GM12878 (cell line): Measurements from ENCODE around the gene MGARP. TPM values are rescaled to one million over a fixed set of nuclear protein-coding genes. Genes with fewer than 3 reads are reported as not detected.

ENCODE experiments used
- ATAC-seq: fragments of 200-7000 bp; cut with Tn5 transposase; 3 replicates; pipeline ENCODE4 v1.9.1; 2020; ENCODE audit warnings: mild to moderate bottlenecking, moderate library complexity
- BruUV-seq: library from RNA; stranded (reverse); fragments of 400-500 nt; replicated peaks from 2 replicates; lab custom pipeline; 2021; lab: Mats Ljungman, UMichigan
- CTCF ChIA-PET: fragments of 300-600 bp; sonication (Branson Sonifier 250); formaldehyde crosslinking; extraction: SDS; loops from one replicate; lab custom pipeline; 2021; ENCODE audit warnings: inconsistent platforms; lab: Yijun Ruan, JAX
- POLR2A ChIA-PET: fragments of 350-600 bp; formaldehyde crosslinking; extraction: SDS; loops from one replicate; lab custom pipeline; 2021; ENCODE audit warnings: inconsistent platforms; lab: Charles Lee
- RAD21 ChIA-PET: fragments of 300-600 bp; sonication (Branson Sonifier 250); formaldehyde crosslinking; loops from one replicate; lab custom pipeline; 2023; ENCODE audit warnings: antibody characterized with exemption; ENCODE audit not compliant: unreplicated experiment; lab: Charles Lee
- SMC1A ChIA-PET: fragments of 300-600 bp; sonication (Branson Sonifier 250); formaldehyde crosslinking; loops from one replicate; lab custom pipeline; 2023; ENCODE audit not compliant: unreplicated experiment, uncharacterized antibody; lab: Charles Lee
- DNase-seq: peaks from one replicate; pipeline ENCODE4 v3.0.0-alpha.2; 2011; ENCODE audit warnings: low read depth, low spot score
- FAIRE-seq: peaks from 3 replicates; lab custom pipeline; 2011; peaks lifted over from hg19 to GRCh38; lab: Jason Lieb, UNC
- H2AFZ ChIP-seq: 2 replicates; pipeline ENCODE4 v1.6.0; 2011; ENCODE audit warnings: low read depth, low read length, control low read depth; ENCODE audit not compliant: control insufficient read depth
- H3K27ac ChIP-seq: 2 replicates; pipeline ENCODE4 v1.5.1; 2011; ENCODE audit warnings: control low read depth; ENCODE audit not compliant: control insufficient read depth, insufficient read depth
- H3K27me3 ChIP-seq, 2 experiments: replicated peaks in 1 of 2; 2 replicates each; pipeline versions ENCODE4 v1.6.0 to v1.6.1; 2011; ENCODE audit warnings: low read length in 1 of 2; ENCODE audit not compliant: control insufficient read depth in 2 of 2, insufficient read depth in 2 of 2
- H3K36me3 ChIP-seq, 2 experiments: 2 replicates each; pipeline ENCODE4 v1.5.1; 2011; ENCODE audit warnings: low read length in 1 of 2; ENCODE audit not compliant: control insufficient read depth in 2 of 2, insufficient read depth in 2 of 2
- H3K4me1 ChIP-seq: 2 replicates; pipeline ENCODE4 v1.6.1; 2011; ENCODE audit warnings: mild to moderate bottlenecking, low read length, moderate library complexity, mixed read lengths; ENCODE audit not compliant: control insufficient read depth, insufficient read depth
- H3K4me2 ChIP-seq: 2 replicates; pipeline ENCODE4 v1.6.0; 2011; ENCODE audit warnings: control low read depth; ENCODE audit not compliant: control insufficient read depth, insufficient read depth
- H3K4me3 ChIP-seq: fragments of 200-600 bp; sonication (generic); 2 replicates; pipeline ENCODE4 v1.5.1; 2016
- H3K79me2 ChIP-seq: 2 replicates; pipeline ENCODE4 v1.6.0; 2011; ENCODE audit warnings: low read length; ENCODE audit not compliant: control insufficient read depth, insufficient read depth
- H3K9ac ChIP-seq: 2 replicates; pipeline ENCODE4 v1.8.0; 2011; ENCODE audit warnings: low read length, control low read depth, mixed read lengths; ENCODE audit not compliant: control insufficient read depth, insufficient read depth
- H3K9me3 ChIP-seq: replicated peaks from 3 replicates; pipeline ENCODE4 v1.5.1; 2011; ENCODE audit warnings: mild to moderate bottlenecking, low read length; ENCODE audit not compliant: control insufficient read depth, insufficient read depth
- H4K20me1 ChIP-seq: 2 replicates; pipeline ENCODE4 v1.6.0; 2011; ENCODE audit not compliant: control insufficient read depth, insufficient read depth
- BACH1 ChIP-seq: fragments of 450-650 bp; IDR thresholded peaks from 2 replicates; pipeline ENCODE4 v1.6.1; 2017; ENCODE audit warnings: mild to moderate bottlenecking, borderline replicate concordance
- BCL3 ChIP-seq: IDR thresholded peaks from 2 replicates; pipeline ENCODE4 v1.6.1; 2011; ENCODE audit warnings: borderline replicate concordance, low read depth, mild to moderate bottlenecking, moderate library complexity, low read length; ENCODE audit not compliant: insufficient read depth, poor library complexity, severe bottlenecking
- HDAC2 ChIP-seq: fragments of 200-600 bp; sonication (generic); IDR thresholded peaks from 2 replicates; pipeline ENCODE4 v1.6.1; 2017
- HDAC6 ChIP-seq: fragments of 200-600 bp; sonication (generic); IDR thresholded peaks from one replicate; pipeline ENCODE4 v1.8.0; 2017; ENCODE audit warnings: antibody characterized with exemption; ENCODE audit not compliant: unreplicated experiment
- LARP7 ChIP-seq: fragments of 450-650 bp; IDR thresholded peaks from 2 replicates; pipeline ENCODE4 v1.6.1; 2017; ENCODE audit warnings: mild to moderate bottlenecking
- NR2C1 ChIP-seq: fragments of 450-650 bp; IDR thresholded peaks from 2 replicates; pipeline ENCODE4 v1.6.1; 2017; ENCODE audit warnings: antibody characterized with exemption, mild to moderate bottlenecking, moderate library complexity
- NR2C2 ChIP-seq: IDR thresholded peaks from 2 replicates; pipeline ENCODE4 v1.6.1; 2011; ENCODE audit warnings: borderline replicate concordance, low read depth; ENCODE audit not compliant: control insufficient read depth, insufficient read length
- TAF1 ChIP-seq: IDR thresholded peaks from 2 replicates; pipeline ENCODE4 v1.6.1; 2011; ENCODE audit warnings: mild to moderate bottlenecking, low read depth, low read length, borderline replicate concordance
- TARDBP ChIP-seq: IDR thresholded peaks from 2 replicates; pipeline ENCODE4 v1.6.1; 2016; ENCODE audit warnings: borderline replicate concordance
- TCF3 ChIP-seq: IDR thresholded peaks from 2 replicates; pipeline ENCODE4 v1.6.1; 2012; ENCODE audit warnings: low read depth, mild to moderate bottlenecking, low read length, borderline replicate concordance; ENCODE audit not compliant: insufficient read depth
- ZBTB11 ChIP-seq: fragments of 450-650 bp; formaldehyde crosslinking; IDR thresholded peaks from 2 replicates; pipeline ENCODE4 v1.5.0; 2022; ENCODE audit warnings: mild to moderate bottlenecking, missing genetic modification characterization
- ZBTB4 ChIP-seq: fragments of 450-650 bp; formaldehyde crosslinking; IDR thresholded peaks from 2 replicates; pipeline ENCODE4 v1.4.0; 2022; ENCODE audit warnings: mild to moderate bottlenecking, moderate library complexity
- ZNF592 ChIP-seq: fragments of 450-650 bp; IDR thresholded peaks from 2 replicates; pipeline ENCODE4 v1.6.1; 2017; ENCODE audit warnings: mild to moderate bottlenecking, moderate library complexity
- WGBS: methylation state at CpG from one replicate; pipeline ENCODE4 v1.1.6; 2016; ENCODE audit warnings: low lambda C conversion rate; ENCODE audit not compliant: insufficient replicate concordance, insufficient coverage; ENCODE audit errors: missing lambda C conversion rate; 5-methylcytosine and 5-hydroxymethylcytosine counted together
- in situ Hi-C: fragments of 300-500 bp; cut with MboI; formaldehyde crosslinking; loops from 9 replicates; pipeline ENCODE4 v1.14.3; 2018; ENCODE audit warnings: mixed read lengths
- intact Hi-C: fragments of 100-400 bp; cut with micrococcal nuclease; formaldehyde crosslinking; loops from one replicate; pipeline ENCODE4 v1.14.2; 2022; ENCODE audit not compliant: unreplicated experiment
- polyA plus RNA-seq, 11 experiments: library from polyadenylated mRNA; depleted of rRNA in 4 of 11; unstranded in 6 of 11; stranded (reverse) in 5 of 11; fragments of >200 nt; fragmentation: Nextera tagmentation in 4 of 11; fragmentation: Illumina TruSeq in 1 of 11; extraction: Ambion mirVana in 4 of 11; extraction: Trizol in 1 of 11; gene quantifications; 1 replicate in 1 of 11; 2 replicates in 10 of 11; pipeline versions ENCODE4 v1.2.1 to v1.2.3, GENCODE V29; 2011 to 2016; ENCODE audit warnings: inconsistent platforms in 2 of 11, missing spikeins in 2 of 11, low read depth in 1 of 11
- total RNA-seq, 4 experiments: library from RNA; depleted of rRNA in 3 of 4; stranded (reverse); fragments of >200 nt in 3 of 4; fragmentation: Illumina TruSeq in 1 of 4; extraction: Trizol in 1 of 4; gene quantifications; 2 replicates each; pipeline versions ENCODE4 v1.2.1 to v1.2.3, GENCODE V29; 2013 to 2021

MGARP gene
- total and polyA plus RNA-seq, 10 of the 15 experiments (the other 5 are each of a cell fraction or from before 2014, with no cell fraction given): 0.04 to 0.23 (median 0.08) TPM; not detected in 7

- POLR2A ChIA-PET: no interaction called here
- BruUV-seq: no TSS peak
- H3K79me2 ChIP-seq: no peaks in the 10 kb centered on the region
- H3K27me3 ChIP-seq: no peaks in the 10 kb centered on the region; a peak in 1 of 4 replicates
- H3K9ac ChIP-seq: no peak overlapping the region
- DNase-seq (no peak), ATAC-seq (no peak), FAIRE-seq (no peak)
- intact Hi-C loops: no loop called here
- SMC1A ChIA-PET: no interaction called here
- no peaks in the 10 kb centered on the region for H3K4me1 ChIP-seq
- RAD21 ChIA-PET: no interaction called here
- H3K27ac ChIP-seq: no peak overlapping the region
- in situ Hi-C loops: no loop called here
- H3K36me3 ChIP-seq: no peaks in the 10 kb centered on the region
- WGBS: 71% methylated on average over 1 of the region's 1 CpG
- CTCF ChIA-PET: no interaction called here
- no peaks in the 10 kb centered on the region for H4K20me1 ChIP-seq
- no peak overlapping the region for H2AFZ ChIP-seq
- H3K4me2 ChIP-seq: no peak overlapping the region
- no peak overlapping the region for H3K4me3 ChIP-seq
- H3K9me3 ChIP-seq: no peaks in the 10 kb centered on the region
- no peak for TF ChIP-seq NR2C1
- no peak for TF ChIP-seq TARDBP
- TF ChIP-seq ZBTB11 (CRISPR knock-in tag): no peak
- no peak for TF ChIP-seq LARP7
- TF ChIP-seq BCL3: no peak
- no peak for TF ChIP-seq TCF3
- no peak for TF ChIP-seq TAF1
- TF ChIP-seq ZBTB4 (CRISPR knock-in tag): no peak
- no peak for TF ChIP-seq BACH1
- TF ChIP-seq ZNF592: no peak
- TF ChIP-seq HDAC2: no peak
- TF ChIP-seq HDAC6: no peak
- TF ChIP-seq NR2C2: no peak
These were observed 34.4 kb downstream of the MGARP start for GRCh38 chr4:139245590-139245989.
